GM12873 (cell line): ENCODE measurements around the gene RASA1.

ENCODE experiments used
- TF ChIP-seq, protein P1 (sequence below): IDR thresholded peaks from 2 replicates; pipeline ENCODE4 v1.5.1; 2012; ENCODE audit warnings: low read depth, mild to moderate bottlenecking, moderate library complexity, low read length, control low read depth; ENCODE audit not compliant: insufficient read depth; ENCODE audit errors: missing control alignments

The RASA1 gene

GRCh38 chr5:87388129-87388528 is 120.4 kb downstream of the RASA1 start:
- TF ChIP-seq, protein P1, sequence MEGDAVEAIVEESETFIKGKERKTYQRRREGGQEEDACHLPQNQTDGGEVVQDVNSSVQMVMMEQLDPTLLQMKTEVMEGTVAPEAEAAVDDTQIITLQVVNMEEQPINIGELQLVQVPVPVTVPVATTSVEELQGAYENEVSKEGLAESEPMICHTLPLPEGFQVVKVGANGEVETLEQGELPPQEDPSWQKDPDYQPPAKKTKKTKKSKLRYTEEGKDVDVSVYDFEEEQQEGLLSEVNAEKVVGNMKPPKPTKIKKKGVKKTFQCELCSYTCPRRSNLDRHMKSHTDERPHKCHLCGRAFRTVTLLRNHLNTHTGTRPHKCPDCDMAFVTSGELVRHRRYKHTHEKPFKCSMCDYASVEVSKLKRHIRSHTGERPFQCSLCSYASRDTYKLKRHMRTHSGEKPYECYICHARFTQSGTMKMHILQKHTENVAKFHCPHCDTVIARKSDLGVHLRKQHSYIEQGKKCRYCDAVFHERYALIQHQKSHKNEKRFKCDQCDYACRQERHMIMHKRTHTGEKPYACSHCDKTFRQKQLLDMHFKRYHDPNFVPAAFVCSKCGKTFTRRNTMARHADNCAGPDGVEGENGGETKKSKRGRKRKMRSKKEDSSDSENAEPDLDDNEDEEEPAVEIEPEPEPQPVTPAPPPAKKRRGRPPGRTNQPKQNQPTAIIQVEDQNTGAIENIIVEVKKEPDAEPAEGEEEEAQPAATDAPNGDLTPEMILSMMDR, result no peak

DNA sequence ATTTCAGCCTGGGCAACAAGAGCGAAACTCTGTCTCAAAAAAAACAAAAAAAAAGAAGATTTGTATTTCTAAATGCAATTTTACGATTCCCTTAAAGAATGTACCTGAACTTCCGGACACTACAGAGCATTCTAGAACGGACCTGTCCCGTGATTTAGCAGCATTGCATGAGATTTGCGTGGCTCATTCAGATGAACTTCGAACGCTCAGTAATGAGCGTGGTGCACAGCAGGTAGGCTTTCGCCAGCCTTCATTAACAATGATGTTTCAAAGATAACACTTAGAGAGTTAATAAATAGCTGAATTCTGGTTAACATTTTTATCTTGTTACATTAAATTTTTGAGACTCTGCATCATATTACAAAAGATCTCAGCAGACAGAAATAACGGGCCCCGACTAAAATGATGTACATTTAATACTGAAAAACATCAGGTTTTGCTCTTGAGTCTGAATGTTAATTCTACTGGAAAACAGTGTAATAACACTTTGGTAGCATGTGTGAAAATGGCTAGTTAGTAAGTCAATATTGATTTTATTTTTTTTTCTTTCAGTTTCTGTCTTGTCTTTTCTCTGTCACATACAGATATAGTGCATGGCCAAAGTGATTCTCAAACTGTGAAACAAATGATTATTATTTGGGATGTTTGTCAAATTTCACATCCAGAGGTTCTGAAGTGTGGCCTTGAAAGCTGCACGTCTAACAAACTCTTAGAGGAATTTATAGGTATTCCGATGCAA is 121.8 kb downstream of the RASA1 start:
- TF ChIP-seq, protein P1, result no peak

DNA sequence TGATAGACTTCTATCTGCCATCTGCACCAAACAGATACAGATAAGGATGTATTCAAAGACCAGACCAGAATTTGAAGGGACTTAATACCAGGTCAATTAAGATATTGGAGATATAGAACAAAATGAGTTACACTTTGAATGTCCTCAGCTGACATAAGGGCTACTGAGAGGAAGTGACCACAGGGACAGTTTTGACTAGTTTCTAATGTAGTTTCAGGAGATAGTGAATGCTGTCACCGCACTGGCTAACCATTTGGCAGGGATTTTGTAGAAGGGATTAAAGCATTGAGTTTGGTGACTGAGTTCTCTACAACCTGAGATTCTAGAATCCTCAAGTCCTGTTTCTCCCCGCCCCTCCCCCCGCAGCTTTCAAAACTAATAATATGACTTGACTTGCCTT is 122.4 kb downstream of the RASA1 start:
- TF ChIP-seq, protein P1, result no peak

- TF ChIP-seq, protein P1, result no peak
Measured at GRCh38 chr5:87390576-87391199, 123.0 kb downstream of the RASA1 start.

- TF ChIP-seq, protein P1, result no peak
Measured at GRCh38 chr5:87392170-87392569, 124.5 kb downstream of the RASA1 start.

- TF ChIP-seq, protein P1, result no peak
Measured at GRCh38 chr5:87392801-87393200, 125.1 kb downstream of the RASA1 start.

DNA sequence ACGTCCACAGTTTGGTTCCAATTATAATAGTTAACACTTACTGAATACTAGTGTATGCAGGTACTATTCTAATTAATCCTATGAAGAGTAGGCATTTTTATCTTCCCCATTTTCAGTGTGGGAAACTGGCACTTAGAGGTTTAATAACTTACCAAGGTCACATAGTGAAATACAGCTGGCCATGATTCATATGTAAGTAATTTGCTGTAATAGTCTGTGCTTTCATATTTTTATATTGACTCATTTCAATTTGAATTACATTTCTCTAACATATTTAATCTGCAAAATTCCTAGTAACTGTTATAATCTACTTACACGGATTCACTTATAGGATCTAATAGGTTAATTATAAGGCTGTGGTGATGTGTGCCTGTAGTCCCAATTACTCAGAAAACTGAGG is 125.6 kb downstream of the RASA1 start:
- TF ChIP-seq, protein P1, result no peak
